HuH-7 (cell line): ENCODE measurements around the gene TBX10.
A peak's percentile ranks its signal among the peaks of the same experiment; 100 is the strongest.
"Not testable (repeated sequence)": the region's sequence is repeated elsewhere in the genome, so short reads cannot be mapped to it uniquely, and the experiment has no call there.

Experiments
- DNase-seq: peaks from one replicate; pipeline ENCODE4 v3.0.0; 2011; ENCODE audit warnings: low spot score

Gene TBX10

GRCh38 chr11:67631411-67631810 is 8.2 kb downstream of the TBX10 start:
- DNase-seq: peak; percentile 74

GRCh38 chr11:67630943-67631331 is 8.6 kb downstream of the TBX10 start:
- no peak for DNase-seq

GRCh38 chr11:67630228-67630942 is 9.2 kb downstream of the TBX10 start:
- DNase-seq: peak; percentile 100

- peak; percentile 100 for DNase-seq
Observed at GRCh38 chr11:67629386-67630227, 10.0 kb downstream of the TBX10 start, which contains the start of gene NUDT8. Gene NUDT8 (minus strand): TSS chr11:67629937. CDS start chr11:67629911, 26 bp downstream.

GRCh38 chr11:67628710-67629385 is 10.7 kb downstream of the TBX10 start:
- no peak for DNase-seq

GRCh38 chr11:67627812-67628624 is 11.5 kb downstream of the TBX10 start:
- no peak for DNase-seq

GRCh38 chr11:67627441-67627811 is 12.1 kb downstream of the TBX10 start:
- DNase-seq: no peak

GRCh38 chr11:67626970-67627369 is 12.6 kb downstream of the TBX10 start:
- no peak for DNase-seq

- DNase-seq: not testable (repeated sequence)
Observed at GRCh38 chr11:67626131-67626833, 13.3 kb downstream of the TBX10 start.

- not testable (repeated sequence) for DNase-seq
Observed at GRCh38 chr11:67623795-67624194, 15.8 kb downstream of the TBX10 start.

GRCh38 chr11:67622905-67623304 is 16.7 kb downstream of the TBX10 start:
- not testable (repeated sequence) for DNase-seq

- not testable (repeated sequence) for DNase-seq
Observed at GRCh38 chr11:67621928-67622327, 17.6 kb downstream of the TBX10 start.

GRCh38 chr11:67620621-67621020 is 18.9 kb downstream of the TBX10 start:
- DNase-seq: not testable (repeated sequence)

- not testable (repeated sequence) for DNase-seq
Observed at GRCh38 chr11:67619683-67620618, 19.6 kb downstream of the TBX10 start.

- not testable (repeated sequence) for DNase-seq
Observed at GRCh38 chr11:67618901-67619659, 20.5 kb downstream of the TBX10 start.

- DNase-seq: peak; percentile 84
Observed at GRCh38 chr11:67617243-67617953, 22.2 kb downstream of the TBX10 start.

- peak; percentile 63 for DNase-seq
Observed at GRCh38 chr11:67616431-67617242, 22.9 kb downstream of the TBX10 start.
